Prostate gland (tissue), 2 donors: ENCODE data around the gene ABHD17C. TPM values are rescaled to one million over a fixed set of nuclear protein-coding genes. Genes with fewer than 3 reads are reported as not detected.

ENCODE experiments used
- DNase-seq: peaks from one replicate; pipeline ENCODE4 v3.0.0-alpha.2; 2019; ENCODE audit warnings: low spot score
- H3K27ac ChIP-seq, 2 donors: fragments of 200-600 bp; sonication (generic); 2 replicates each; pipeline ENCODE4 v1.5.1; 2017 to 2019
- H3K27me3 ChIP-seq: fragments of 200-600 bp; sonication (generic); replicated peaks from 2 replicates; pipeline ENCODE4 v1.5.1; 2019; ENCODE audit not compliant: insufficient read depth
- H3K36me3 ChIP-seq, 2 donors: fragments of 200-600 bp; sonication (generic); 1 replicate in 1 of 2; 2 replicates in 1 of 2; pipeline versions ENCODE4 v1.5.1 to v1.8.1; 2017 to 2019
- H3K4me1 ChIP-seq: fragments of 200-600 bp; sonication (generic); replicated peaks from 2 replicates; pipeline ENCODE4 v1.5.1; 2019
- H3K4me3 ChIP-seq, 2 donors: fragments of 200-600 bp; sonication (generic); 2 replicates each; pipeline ENCODE4 v1.5.1; 2017 to 2019
- H3K9me3 ChIP-seq: fragments of 200-600 bp; sonication (generic); 2 replicates; pipeline ENCODE4 v1.5.1; 2017
- POLR2A ChIP-seq: fragments of 450-650 bp; IDR thresholded peaks from one replicate; pipeline ENCODE4 v1.6.1; 2016; ENCODE audit warnings: antibody characterized with exemption, mild to moderate bottlenecking
- POLR2AphosphoS5 ChIP-seq: sonication (generic); formaldehyde crosslinking; IDR thresholded peaks from one replicate; pipeline ENCODE4 v1.6.1; 2017; ENCODE audit warnings: antibody characterized with exemption
- WGBS: methylation state at CpG from one replicate; pipeline ENCODE4 v1.1.5; 2018; 5-methylcytosine and 5-hydroxymethylcytosine counted together
- intact Hi-C: fragments of 100-400 bp; cut with DNase I; formaldehyde crosslinking; loops from one replicate; pipeline ENCODE4 v1.14.2; 2022
- total RNA-seq, 2 donors: library from RNA; depleted of rRNA; stranded (reverse); fragments of >200 nt; gene quantifications; one replicate each; pipeline ENCODE4 v1.1.0, GENCODE V29; 2016
- TF ChIP-seq, protein P1 (sequence below), 4 experiments: fragments of 200-600 bp in 2 of 4; fragments of 450-650 bp in 2 of 4; sonication (generic) in 2 of 4; IDR thresholded peaks; 1 replicate in 3 of 4; 2 replicates in 1 of 4; pipeline ENCODE4 v1.5.1; 2016 to 2019; ENCODE audit warnings: antibody characterized with exemption in 4 of 4, mild to moderate bottlenecking in 2 of 4, moderate library complexity in 2 of 4

The ABHD17C gene
- total RNA-seq, 2 donors from 2014 or later: 13.6 to 32.4 TPM

DNA sequence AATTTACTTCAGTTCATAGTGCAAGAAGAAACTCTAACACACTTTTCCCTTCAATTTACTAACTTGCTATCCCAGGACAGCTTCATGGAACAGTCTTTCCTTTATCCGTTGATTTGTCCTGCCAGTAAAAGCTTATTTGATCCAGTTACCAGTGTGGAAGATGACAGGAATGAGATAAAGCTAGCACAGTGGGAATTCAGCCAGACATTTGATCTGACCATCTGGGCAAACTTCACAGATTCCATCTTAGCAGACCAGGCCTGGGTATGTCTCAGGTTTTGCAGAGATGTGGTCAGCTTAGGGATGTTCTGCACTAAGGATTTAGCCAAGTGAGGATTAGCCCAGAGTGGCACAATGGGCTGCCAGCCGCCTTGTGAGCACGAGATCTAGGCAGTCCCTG lies 103.8 kb downstream of the ABHD17C start:
- WGBS: 74% methylated on average over 3 of the region's 3 CpGs
- intact Hi-C loops: no loop called here
- Histone ChIP-seq H3K9me3 (no peaks in the 10 kb centered on the region), H3K36me3 (no peaks in the 10 kb centered on the region), H3K27ac (no peak overlapping the region), H3K4me1 (no peaks in the 10 kb centered on the region), H3K4me3 (no peak overlapping the region), H3K27me3 (no peaks in the 10 kb centered on the region)
- no peak for TF ChIP-seq POLR2AphosphoS5
- TF ChIP-seq, protein P1, sequence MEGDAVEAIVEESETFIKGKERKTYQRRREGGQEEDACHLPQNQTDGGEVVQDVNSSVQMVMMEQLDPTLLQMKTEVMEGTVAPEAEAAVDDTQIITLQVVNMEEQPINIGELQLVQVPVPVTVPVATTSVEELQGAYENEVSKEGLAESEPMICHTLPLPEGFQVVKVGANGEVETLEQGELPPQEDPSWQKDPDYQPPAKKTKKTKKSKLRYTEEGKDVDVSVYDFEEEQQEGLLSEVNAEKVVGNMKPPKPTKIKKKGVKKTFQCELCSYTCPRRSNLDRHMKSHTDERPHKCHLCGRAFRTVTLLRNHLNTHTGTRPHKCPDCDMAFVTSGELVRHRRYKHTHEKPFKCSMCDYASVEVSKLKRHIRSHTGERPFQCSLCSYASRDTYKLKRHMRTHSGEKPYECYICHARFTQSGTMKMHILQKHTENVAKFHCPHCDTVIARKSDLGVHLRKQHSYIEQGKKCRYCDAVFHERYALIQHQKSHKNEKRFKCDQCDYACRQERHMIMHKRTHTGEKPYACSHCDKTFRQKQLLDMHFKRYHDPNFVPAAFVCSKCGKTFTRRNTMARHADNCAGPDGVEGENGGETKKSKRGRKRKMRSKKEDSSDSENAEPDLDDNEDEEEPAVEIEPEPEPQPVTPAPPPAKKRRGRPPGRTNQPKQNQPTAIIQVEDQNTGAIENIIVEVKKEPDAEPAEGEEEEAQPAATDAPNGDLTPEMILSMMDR (IDR thresholded peaks at IDR 0.05): no peak
- no peak for TF ChIP-seq POLR2A
- no peak for DNase-seq

DNA sequence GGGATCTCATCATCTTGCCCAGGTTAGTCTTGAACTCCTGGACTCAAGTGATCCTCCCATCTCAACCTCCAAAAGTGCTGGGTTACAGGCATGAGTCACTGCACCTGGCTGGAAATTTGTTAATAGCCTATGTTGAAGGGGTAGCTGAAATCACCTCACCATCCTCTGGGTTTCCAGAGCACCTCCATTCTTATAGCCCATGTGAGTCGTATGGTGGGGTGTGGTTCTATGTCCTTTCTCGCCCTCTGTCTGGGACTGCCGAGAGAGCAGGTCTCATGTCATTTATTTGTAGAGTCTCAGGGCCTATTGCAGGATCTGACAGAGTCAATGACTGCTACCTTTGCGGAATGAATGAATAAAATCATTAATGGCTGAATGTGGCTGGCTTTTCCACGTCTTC lies 105.0 kb downstream of the ABHD17C start:
- TF ChIP-seq POLR2AphosphoS5: no peak
- TF ChIP-seq, protein P1 (IDR thresholded peaks at IDR 0.05): no peak
- no peak for TF ChIP-seq POLR2A
- 85% methylated on average over 5 of the region's 5 CpGs for whole genome bisulfite sequencing

GRCh38 chr15:80801891-80802680 lies 107.0 kb downstream of the ABHD17C start:
- H3K9me3 ChIP-seq: no peaks in the 10 kb centered on the region
- no peak overlapping the region for H3K4me3 ChIP-seq
- no peaks in the 10 kb centered on the region for H3K36me3 ChIP-seq
- no peak for DNase-seq
- no peaks in the 10 kb centered on the region for H3K27me3 ChIP-seq
- intact Hi-C loops: no loop called here
- TF ChIP-seq, protein P1 (IDR thresholded peaks at IDR 0.05): no peak
- TF ChIP-seq POLR2AphosphoS5: no peak
- H3K27ac ChIP-seq: no peak overlapping the region
- peaks cover 2% of the 10 kb centered on the region for H3K4me1 ChIP-seq
- 82% methylated on average over 10 of the region's 10 CpGs for WGBS

More for the DNA sequence above, 105.0 kb downstream of the ABHD17C start:
- H3K9me3 ChIP-seq: no peaks in the 10 kb centered on the region
- peaks cover 2% of the 10 kb centered on the region for H3K4me1 ChIP-seq
- no peaks in the 10 kb centered on the region for H3K36me3 ChIP-seq
- H3K4me3 ChIP-seq: no peak overlapping the region
- intact Hi-C loops: no loop called here
- H3K27ac ChIP-seq: no peak overlapping the region
- H3K27me3 ChIP-seq: no peaks in the 10 kb centered on the region
- no peak for DNase-seq

DNA sequence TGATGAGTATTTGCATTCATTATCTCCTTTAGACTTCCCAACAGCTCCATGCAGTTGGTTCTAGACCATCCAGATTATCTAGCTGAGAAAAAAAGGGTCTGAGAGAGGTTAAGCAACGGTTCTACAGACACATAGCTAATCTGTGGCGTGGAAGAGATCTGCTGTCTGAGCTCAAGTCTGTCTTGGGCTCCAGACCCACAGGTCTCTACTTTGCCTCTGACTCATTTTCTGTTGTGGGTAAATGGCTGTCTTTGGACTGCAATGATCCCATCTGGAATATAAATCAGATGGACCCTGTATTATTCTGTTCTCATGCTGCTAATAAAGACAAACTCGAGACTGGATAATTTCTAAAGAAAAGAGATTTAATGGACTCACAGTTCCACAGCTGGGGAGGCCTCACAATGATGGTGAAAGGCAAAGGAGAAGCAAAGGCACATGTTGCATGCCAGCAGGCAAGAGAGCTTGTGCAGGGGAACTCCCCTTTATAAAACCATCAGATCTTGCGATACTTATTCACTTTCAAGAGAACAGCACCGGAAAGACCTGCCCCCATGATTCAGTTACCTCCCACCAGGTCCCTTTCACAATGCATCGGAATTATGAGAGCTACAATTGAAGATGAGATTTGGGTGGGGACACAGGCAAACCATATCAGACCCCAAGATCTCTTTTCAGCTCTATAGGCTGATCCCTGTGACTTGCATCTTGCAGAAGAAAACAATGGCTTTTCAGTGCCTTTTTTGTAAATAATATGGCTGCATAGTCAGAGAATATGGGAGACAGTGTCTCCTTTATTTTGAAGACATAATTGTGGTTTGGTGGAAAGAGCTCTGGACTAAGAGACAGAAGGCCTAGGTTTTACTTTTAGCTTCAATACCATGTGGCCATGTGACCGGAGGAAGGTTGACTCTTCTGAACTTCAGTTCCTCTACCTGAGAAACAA lies 108.7 kb downstream of the ABHD17C start:
- H3K4me3 ChIP-seq: no peak overlapping the region
- TF ChIP-seq POLR2AphosphoS5 (no peak), POLR2A (no peak)
- TF ChIP-seq, protein P1 (IDR thresholded peaks at IDR 0.05): no peak
- no peaks in the 10 kb centered on the region for H3K36me3 ChIP-seq
- no peaks in the 10 kb centered on the region for H3K27me3 ChIP-seq
- H3K4me1 ChIP-seq: peaks cover 2% of the 10 kb centered on the region
- H3K27ac ChIP-seq: peak overlapping the region; percentile 6 to 56
- WGBS: 83% methylated on average over 7 of the region's 7 CpGs
- no peaks in the 10 kb centered on the region for H3K9me3 ChIP-seq
- DNase-seq: no peak
- intact Hi-C loops: no loop called here
